IMR-90 (cell line): ENCODE results near the gene APLF.

ENCODE experiments used
- BHLHE40 ChIP-seq: fragments of 150-350 bp; IDR thresholded peaks from 2 replicates; pipeline ENCODE4 v1.6.1; 2016; ENCODE audit warnings: mild to moderate bottlenecking, low read depth, low read length
- CTCF ChIP-seq: conservative IDR thresholded peaks from 2 replicates; pipeline ENCODE4 v1.5.1; 2012; ENCODE audit warnings: mild to moderate bottlenecking, low read depth, low read length, improper control_type of control experiment
- FOS ChIP-seq: fragments of 150-350 bp; IDR thresholded peaks from 2 replicates; pipeline ENCODE4 v1.6.1; 2016; ENCODE audit warnings: low read depth, low read length
- MAFK ChIP-seq: IDR thresholded peaks from 2 replicates; pipeline ENCODE4 v1.6.1; 2012; ENCODE audit warnings: low read depth, low read length, improper control_type of control experiment
- MAZ ChIP-seq: IDR thresholded peaks from 2 replicates; pipeline ENCODE4 v1.6.1; 2012; ENCODE audit warnings: low read depth, mild to moderate bottlenecking, low read length, improper control_type of control experiment, moderate library complexity, borderline replicate concordance
- POLR2A ChIP-seq: IDR thresholded peaks from 2 replicates; pipeline ENCODE4 v1.6.1; 2012; ENCODE audit warnings: mild to moderate bottlenecking, low read depth, low read length
- RAD21 ChIP-seq: IDR thresholded peaks from 2 replicates; pipeline ENCODE4 v1.6.1; 2012; ENCODE audit warnings: low read length, improper control_type of control experiment
- USF2 ChIP-seq: fragments of 150-350 bp; IDR thresholded peaks from 2 replicates; pipeline ENCODE4 v1.6.1; 2017; ENCODE audit warnings: mild to moderate bottlenecking, antibody characterized with exemption, low read length, low read depth

- no peak for TF ChIP-seq FOS
- TF ChIP-seq POLR2A, result no peak
- no peak for TF ChIP-seq CTCF
- no peak for TF ChIP-seq BHLHE40
- no peak for TF ChIP-seq RAD21
- TF ChIP-seq MAZ, result no peak
- no peak for TF ChIP-seq MAFK
- TF ChIP-seq USF2, result no peak
Observed at GRCh38 chr2:68589963-68590362, 122.6 kb downstream of the APLF start.
